CD1c-positive myeloid dendritic cell (primary cell): ENCODE results near the gene FAM83C.

Source experiments
- DNase-seq: peaks from one replicate; pipeline ENCODE4 v3.0.0-alpha.2; 2016; ENCODE audit errors: extremely low spot score

FAM83C gene

GRCh38 chr20:35284267-35284991 lies 7.8 kb downstream of the FAM83C start, which contains the start of gene EIF6:
EIF6 (minus strand) TSS chr20:35284772; CDS start chr20:35284487, 285 bp downstream.
- peak; percentile 78 for DNase-seq

- peak; percentile 66 for DNase-seq
Measured at GRCh38 chr20:35283441-35284266, 8.6 kb downstream of the FAM83C start.

- no peak for DNase-seq
Measured at GRCh38 chr20:35281506-35282101, 10.6 kb downstream of the FAM83C start.

GRCh38 chr20:35280523-35280922 lies 11.7 kb downstream of the FAM83C start:
- DNase-seq = no peak

- no peak for DNase-seq
Measured at GRCh38 chr20:35279533-35280174, 12.6 kb downstream of the FAM83C start.

GRCh38 chr20:35279040-35279439 lies 13.2 kb downstream of the FAM83C start:
- no peak for DNase-seq

GRCh38 chr20:35277531-35278395 lies 14.5 kb downstream of the FAM83C start, which contains the start of gene MMP24OS:
MMP24OS (minus strand) TSS chr20:35278122; CDS start chr20:35277929, 193 bp downstream.
- DNase-seq = peak; percentile 94

GRCh38 chr20:35277127-35277526 lies 15.1 kb downstream of the FAM83C start:
- no peak for DNase-seq

GRCh38 chr20:35276408-35276807 lies 15.8 kb downstream of the FAM83C start:
- no peak for DNase-seq

- no peak for DNase-seq
Measured at GRCh38 chr20:35275741-35276251, 16.4 kb downstream of the FAM83C start.

GRCh38 chr20:35274172-35275092 lies 17.8 kb downstream of the FAM83C start:
- DNase-seq = no peak

- no peak for DNase-seq
Measured at GRCh38 chr20:35273449-35274171, 18.6 kb downstream of the FAM83C start.

- DNase-seq = no peak
Measured at GRCh38 chr20:35271904-35272303, 20.3 kb downstream of the FAM83C start.

GRCh38 chr20:35271073-35271882 lies 20.9 kb downstream of the FAM83C start:
- no peak for DNase-seq

- no peak for DNase-seq
Measured at GRCh38 chr20:35270021-35270902, 22.0 kb downstream of the FAM83C start.

- peak; percentile 41 for DNase-seq
Measured at GRCh38 chr20:35269055-35269781, 23.0 kb downstream of the FAM83C start.
